GM12878 (cell line): ENCODE data around the gene SIT1. TPM values are rescaled to one million over a fixed set of nuclear protein-coding genes. Genes with fewer than 3 reads are reported as not detected.

Experiments used
- CREM ChIP-seq: IDR thresholded peaks from 2 replicates; pipeline ENCODE4 v1.6.1; 2014; ENCODE audit warnings: antibody characterized with exemption, low read depth
- DPF2 ChIP-seq: fragments of 450-650 bp; IDR thresholded peaks from 2 replicates; pipeline ENCODE4 v1.6.1; 2017; ENCODE audit warnings: mild to moderate bottlenecking
- IKZF2 ChIP-seq, 2 experiments: fragments of 450-650 bp; IDR thresholded peaks; 2 replicates each; pipeline ENCODE4 v1.6.1; 2017; ENCODE audit warnings: mild to moderate bottlenecking in 2 of 2, moderate library complexity in 2 of 2
- SMC3 ChIP-seq: IDR thresholded peaks from 2 replicates; pipeline ENCODE4 v1.6.1; 2011; ENCODE audit warnings: low read length, improper control_type of control experiment, borderline replicate concordance
- ZNF217 ChIP-seq: fragments of 450-650 bp; IDR thresholded peaks from 2 replicates; pipeline ENCODE4 v1.6.1; 2017; ENCODE audit warnings: antibody characterized with exemption, mild to moderate bottlenecking
- ZNF622 ChIP-seq: fragments of 450-650 bp; IDR thresholded peaks from 2 replicates; pipeline ENCODE4 v1.6.1; 2017; ENCODE audit warnings: mild to moderate bottlenecking, inconsistent platforms
- polyA plus RNA-seq, 11 experiments: library from polyadenylated mRNA; depleted of rRNA in 4 of 11; unstranded in 6 of 11; stranded (reverse) in 5 of 11; fragments of >200 nt; fragmentation: Nextera tagmentation in 4 of 11; fragmentation: Illumina TruSeq in 1 of 11; extraction: Ambion mirVana in 4 of 11; extraction: Trizol in 1 of 11; gene quantifications; 1 replicate in 1 of 11; 2 replicates in 10 of 11; pipeline versions ENCODE4 v1.2.1 to v1.2.3, GENCODE V29; 2011 to 2016; ENCODE audit warnings: inconsistent platforms in 2 of 11, missing spikeins in 2 of 11, low read depth in 1 of 11
- total RNA-seq, 4 experiments: library from RNA; depleted of rRNA in 3 of 4; stranded (reverse); fragments of >200 nt in 3 of 4; fragmentation: Illumina TruSeq in 1 of 4; extraction: Trizol in 1 of 4; gene quantifications; 2 replicates each; pipeline versions ENCODE4 v1.2.1 to v1.2.3, GENCODE V29; 2013 to 2021
- TF ChIP-seq, protein P1 (sequence below): fragments of 450-650 bp; formaldehyde crosslinking; IDR thresholded peaks from 2 replicates; pipeline ENCODE4 v1.5.0; 2022; ENCODE audit warnings: mild to moderate bottlenecking, missing genetic modification characterization
- TF ChIP-seq, protein P2 (sequence below), 3 experiments: IDR thresholded peaks in 2 of 3; conservative IDR thresholded peaks in 1 of 3; 2 replicates each; pipeline ENCODE4 v1.5.1; 2011; ENCODE audit warnings: low read depth in 3 of 3, low read length in 3 of 3, mild to moderate bottlenecking in 3 of 3, control low read depth in 2 of 3, moderate library complexity in 2 of 3, inconsistent platforms in 1 of 3, mixed read lengths in 1 of 3; ENCODE audit not compliant: control insufficient read depth in 2 of 3, insufficient read depth in 1 of 3; ENCODE audit errors: extremely low read depth in 1 of 3

SIT1 gene
- total and polyA plus RNA-seq, 10 of the 15 experiments (the other 5 are each of a cell fraction or from before 2014, with no cell fraction given), result 0.97 to 137 (median 59.7) TPM

DNA sequence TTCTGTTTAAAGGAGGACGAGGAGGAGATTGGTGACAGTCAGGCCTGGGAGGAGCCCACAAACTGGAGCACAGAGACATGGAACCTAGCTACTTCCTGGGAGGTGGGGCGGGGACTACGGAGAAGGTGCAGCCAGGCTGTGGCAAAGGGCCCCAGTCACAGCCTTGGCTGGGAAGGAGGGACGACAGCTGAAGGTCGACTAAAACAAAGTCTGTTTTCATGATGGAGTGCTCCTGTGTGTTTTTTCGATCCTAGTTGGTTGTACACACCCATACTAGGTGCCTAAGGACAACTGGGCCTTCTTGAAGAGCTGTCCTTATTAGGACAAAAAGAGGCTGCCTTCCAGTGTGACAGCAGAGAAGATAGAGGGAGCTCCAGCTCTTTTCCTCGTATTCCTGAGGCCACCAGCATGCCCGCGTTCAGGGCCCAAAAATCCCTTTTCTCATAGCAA is 10.3 kb upstream of the SIT1 start (continued):
- TF ChIP-seq, protein P1, sequence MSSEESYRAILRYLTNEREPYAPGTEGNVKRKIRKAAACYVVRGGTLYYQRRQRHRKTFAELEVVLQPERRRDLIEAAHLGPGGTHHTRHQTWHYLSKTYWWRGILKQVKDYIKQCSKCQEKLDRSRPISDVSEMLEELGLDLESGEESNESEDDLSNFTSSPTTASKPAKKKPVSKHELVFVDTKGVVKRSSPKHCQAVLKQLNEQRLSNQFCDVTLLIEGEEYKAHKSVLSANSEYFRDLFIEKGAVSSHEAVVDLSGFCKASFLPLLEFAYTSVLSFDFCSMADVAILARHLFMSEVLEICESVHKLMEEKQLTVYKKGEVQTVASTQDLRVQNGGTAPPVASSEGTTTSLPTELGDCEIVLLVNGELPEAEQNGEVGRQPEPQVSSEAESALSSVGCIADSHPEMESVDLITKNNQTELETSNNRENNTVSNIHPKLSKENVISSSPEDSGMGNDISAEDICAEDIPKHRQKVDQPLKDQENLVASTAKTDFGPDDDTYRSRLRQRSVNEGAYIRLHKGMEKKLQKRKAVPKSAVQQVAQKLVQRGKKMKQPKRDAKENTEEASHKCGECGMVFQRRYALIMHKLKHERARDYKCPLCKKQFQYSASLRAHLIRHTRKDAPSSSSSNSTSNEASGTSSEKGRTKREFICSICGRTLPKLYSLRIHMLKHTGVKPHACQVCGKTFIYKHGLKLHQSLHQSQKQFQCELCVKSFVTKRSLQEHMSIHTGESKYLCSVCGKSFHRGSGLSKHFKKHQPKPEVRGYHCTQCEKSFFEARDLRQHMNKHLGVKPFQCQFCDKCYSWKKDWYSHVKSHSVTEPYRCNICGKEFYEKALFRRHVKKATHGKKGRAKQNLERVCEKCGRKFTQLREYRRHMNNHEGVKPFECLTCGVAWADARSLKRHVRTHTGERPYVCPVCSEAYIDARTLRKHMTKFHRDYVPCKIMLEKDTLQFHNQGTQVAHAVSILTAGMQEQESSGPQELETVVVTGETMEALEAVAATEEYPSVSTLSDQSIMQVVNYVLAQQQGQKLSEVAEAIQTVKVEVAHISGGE, result no peak
- TF ChIP-seq, protein P2, sequence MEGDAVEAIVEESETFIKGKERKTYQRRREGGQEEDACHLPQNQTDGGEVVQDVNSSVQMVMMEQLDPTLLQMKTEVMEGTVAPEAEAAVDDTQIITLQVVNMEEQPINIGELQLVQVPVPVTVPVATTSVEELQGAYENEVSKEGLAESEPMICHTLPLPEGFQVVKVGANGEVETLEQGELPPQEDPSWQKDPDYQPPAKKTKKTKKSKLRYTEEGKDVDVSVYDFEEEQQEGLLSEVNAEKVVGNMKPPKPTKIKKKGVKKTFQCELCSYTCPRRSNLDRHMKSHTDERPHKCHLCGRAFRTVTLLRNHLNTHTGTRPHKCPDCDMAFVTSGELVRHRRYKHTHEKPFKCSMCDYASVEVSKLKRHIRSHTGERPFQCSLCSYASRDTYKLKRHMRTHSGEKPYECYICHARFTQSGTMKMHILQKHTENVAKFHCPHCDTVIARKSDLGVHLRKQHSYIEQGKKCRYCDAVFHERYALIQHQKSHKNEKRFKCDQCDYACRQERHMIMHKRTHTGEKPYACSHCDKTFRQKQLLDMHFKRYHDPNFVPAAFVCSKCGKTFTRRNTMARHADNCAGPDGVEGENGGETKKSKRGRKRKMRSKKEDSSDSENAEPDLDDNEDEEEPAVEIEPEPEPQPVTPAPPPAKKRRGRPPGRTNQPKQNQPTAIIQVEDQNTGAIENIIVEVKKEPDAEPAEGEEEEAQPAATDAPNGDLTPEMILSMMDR (IDR thresholded peaks at IDR 0.05 in 2 of 3, conservative IDR thresholded peaks at IDR 0.05 in 1 of 3; ENCODE audit: control insufficient read depth in 2 of 3, extremely low read depth in 1 of 3, insufficient read depth in 1 of 3, low read depth in 3 of 3, low read length in 3 of 3), result peak; percentile 21 to 59 (median 32); a peak in 4 of 6 replicates
- TF ChIP-seq SMC3, result 0 out of 2 replicates have a peak, but pooled peaks have one; percentile 9
- no peak for TF ChIP-seq ZNF217
- TF ChIP-seq CREM, result no peak
- TF ChIP-seq IKZF2 (IDR thresholded peaks at IDR 0.05), result peak in 1 of 2 experiments; percentile 38; a peak in 2 of 4 replicates
- TF ChIP-seq ZNF622, result no peak
- TF ChIP-seq DPF2, result no peak
